Activated CD8-positive, alpha-beta memory T cell treated with anti-CD3 and anti-CD28 coated beads for 36 hours (primary cell): ENCODE data around the gene PNRC1. TPM values are rescaled to one million over a fixed set of nuclear protein-coding genes. Genes with fewer than 3 reads are reported as not detected.

Experiments
- total RNA-seq, 2 experiments: library from RNA; stranded (reverse); gene quantifications; one replicate each; pipeline ENCODE4 v1.2.3, GENCODE V29; 2021

Gene PNRC1
- total RNA-seq, 2 experiments from 2014 or later: 55.2 to 58.1 TPM

Other genes starting within 250 kb of the PNRC1 start
- gene RNGTT, start 117.1 kb upstream of the PNRC1 start, total RNA-seq: 10 to 100 TPM; 20.4 to 22.1 TPM
- gene SRSF12, start 37.3 kb downstream of the PNRC1 start, total RNA-seq: under 1 TPM; 0.82 to 0.84 TPM
- gene PM20D2, start 65.3 kb downstream of the PNRC1 start, total RNA-seq: 10 to 100 TPM; 22.6 to 23.4 TPM
- gene GABRR1, start 136.6 kb downstream of the PNRC1 start, total RNA-seq: not detected
- under 1 TPM; 0.23 to 0.29 TPM for gene GABRR2, start 234.5 kb downstream of the PNRC1 start, total RNA-seq